Right forelimb (tissue), 1 donor: ENCODE measurements around the gene C22orf23.
"Not testable (repeated sequence)": the region's sequence is repeated elsewhere in the genome, so short reads cannot be mapped to it uniquely, and the experiment has no call there.

Experiments
- DNase-seq: peaks from one replicate; pipeline ENCODE4 v3.0.0-alpha.2; 2018

C22orf23 gene

DNA sequence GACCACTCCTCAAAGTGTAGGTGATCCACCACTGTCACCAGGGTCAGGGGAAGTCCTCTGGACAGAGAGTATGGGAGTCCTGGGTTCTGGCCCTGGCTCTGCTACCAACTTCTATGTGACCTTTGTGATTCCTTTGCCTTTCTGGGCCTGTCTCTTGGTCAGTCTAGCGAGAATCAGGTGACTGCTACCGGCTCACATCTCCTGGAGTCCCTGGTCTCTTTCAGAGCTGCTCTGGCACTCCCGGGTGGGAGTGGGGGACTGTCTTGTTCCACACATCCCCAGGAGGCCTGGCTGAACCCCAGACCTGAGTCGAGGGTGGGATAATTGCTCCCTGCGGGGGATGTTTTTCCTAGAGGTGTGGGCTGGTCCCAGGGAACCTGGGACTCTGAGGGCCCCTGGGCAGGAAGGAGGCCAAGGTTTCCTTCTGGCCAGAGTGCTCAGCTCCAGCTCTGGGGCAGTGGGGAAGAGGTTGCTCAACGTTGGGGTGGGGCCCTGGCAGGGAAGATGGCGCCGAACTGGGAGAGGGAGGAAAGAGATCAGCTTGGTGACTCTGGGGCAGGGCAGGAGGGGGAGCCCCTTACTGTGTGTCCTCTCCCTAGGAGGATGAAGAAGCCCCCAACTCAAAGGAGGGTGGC, 28.9 kb upstream of the C22orf23 start:
- DNase-seq = no peak

DNA sequence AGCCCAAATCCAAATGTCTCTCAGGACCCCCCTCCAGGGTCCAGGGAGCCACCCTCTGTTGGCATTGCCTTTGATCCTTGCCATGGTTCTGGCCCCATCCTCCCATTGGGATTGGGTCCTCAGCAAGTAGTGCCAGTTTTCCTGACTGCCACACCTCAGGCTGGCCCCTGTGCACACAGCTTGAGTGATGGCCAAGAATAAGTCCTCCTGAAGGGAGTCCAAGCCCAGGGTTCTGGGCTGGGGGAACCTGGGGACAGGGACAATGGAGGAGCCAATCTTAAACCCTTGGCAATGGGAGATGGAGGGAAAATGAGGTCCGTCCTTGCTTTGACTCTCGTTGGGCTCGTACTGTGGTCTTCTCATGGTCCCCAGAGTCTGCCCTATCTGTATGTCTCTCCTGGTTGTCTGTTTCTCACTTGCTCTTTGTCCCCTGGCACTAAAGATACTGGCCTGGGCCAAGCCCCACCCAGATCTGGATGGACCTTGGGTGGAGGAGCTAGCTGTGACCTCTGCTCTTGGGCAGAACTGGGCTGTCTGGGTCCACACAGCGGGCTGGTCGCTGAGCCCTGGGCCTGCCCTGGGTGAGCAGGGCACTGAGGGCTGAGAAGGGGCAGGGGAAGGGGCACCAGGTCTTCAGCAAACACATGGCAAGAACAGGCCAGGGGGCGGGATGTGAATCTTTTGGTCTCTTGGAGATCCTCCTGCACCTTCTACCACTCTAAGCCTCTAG, 28.0 kb upstream of the C22orf23 start:
- DNase-seq = no peak

DNA sequence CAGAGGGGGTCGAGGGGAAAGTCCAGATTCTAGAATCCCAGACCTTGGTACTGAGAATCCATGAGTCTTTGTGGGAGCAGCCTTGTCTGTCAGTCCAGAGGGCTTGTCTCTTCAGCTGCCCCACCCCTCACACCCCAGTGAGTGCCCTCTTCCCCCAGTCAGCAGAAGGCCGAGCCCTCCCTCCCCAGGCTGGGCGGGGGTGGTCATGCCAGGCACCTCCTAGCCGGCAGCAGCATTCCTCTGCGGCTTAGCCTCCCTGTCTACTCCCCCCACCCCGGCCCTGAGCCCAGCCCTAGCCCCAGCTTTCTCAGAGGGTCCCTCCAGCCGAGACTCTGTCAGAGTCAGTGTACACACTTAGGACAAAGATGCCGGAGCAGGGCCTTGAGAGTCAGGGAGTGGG, 26.4 kb upstream of the C22orf23 start:
- DNase-seq = no peak

DNA sequence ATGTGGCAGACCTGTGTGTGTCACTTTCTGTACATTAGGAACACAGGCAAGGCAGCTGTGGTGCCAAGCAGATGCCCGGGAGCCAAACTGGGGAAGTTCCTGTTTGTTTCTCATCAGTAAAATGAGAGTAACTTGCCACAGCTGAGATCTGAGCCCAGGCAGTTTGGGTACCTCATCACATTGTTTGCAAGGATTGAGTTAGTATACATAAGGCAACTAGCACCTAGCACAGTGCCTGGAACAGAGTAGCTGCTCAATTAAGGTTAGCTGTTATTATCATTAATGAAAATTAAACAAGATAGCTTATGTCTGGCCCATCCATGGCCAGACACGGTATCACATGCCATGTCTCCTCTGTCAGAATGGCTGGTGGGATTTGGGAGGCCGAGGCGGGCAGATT, 23.1 kb upstream of the C22orf23 start:
- DNase-seq = no peak

DNA sequence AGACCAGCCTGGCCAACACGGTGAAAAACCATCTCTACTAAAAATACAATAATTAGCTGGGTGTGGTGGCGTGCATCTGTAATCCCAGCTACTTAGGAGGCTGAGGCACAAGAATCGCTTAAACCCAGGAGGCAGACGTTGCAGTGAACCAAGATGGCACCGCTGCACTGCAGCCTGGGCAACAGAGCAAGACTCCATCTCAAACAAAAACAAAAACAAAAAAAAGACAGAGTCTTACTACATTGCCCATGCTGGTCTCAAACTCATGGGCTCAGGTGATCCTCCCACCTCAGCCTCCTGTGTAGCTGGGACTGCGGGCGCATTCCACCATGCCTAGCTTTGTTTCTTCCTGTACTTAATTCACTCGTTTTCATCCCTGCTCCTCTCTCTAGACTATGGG, 22.6 kb upstream of the C22orf23 start:
- not testable (repeated sequence) for DNase-seq

GRCh38 chr22:37975153-37975552, 21.8 kb upstream of the C22orf23 start:
- no peak for DNase-seq

GRCh38 chr22:37973271-37974170, 20.1 kb upstream of the C22orf23 start:
- no peak for DNase-seq

DNA sequence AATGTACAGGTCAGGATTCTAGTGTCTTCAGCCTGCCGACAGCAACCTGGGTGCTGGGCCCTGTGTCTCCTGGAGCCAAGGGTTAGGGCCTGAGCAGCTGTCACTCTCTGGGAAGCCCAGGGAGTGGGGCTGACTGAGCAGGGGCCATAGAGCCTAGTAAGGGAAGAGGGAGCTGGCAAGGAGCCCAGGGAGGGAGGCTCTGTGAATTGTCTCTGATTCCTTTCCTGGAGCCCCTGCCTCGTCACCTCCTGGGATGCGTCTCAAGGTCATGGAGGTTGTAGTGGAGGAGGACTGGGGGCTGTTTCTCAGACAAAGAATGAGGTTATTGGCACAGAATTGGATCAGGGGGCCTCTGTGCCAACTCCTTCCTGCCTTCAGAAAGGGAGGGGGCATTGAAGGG, 19.1 kb upstream of the C22orf23 start:
- DNase-seq = no peak

- DNase-seq = no peak
Measured at GRCh38 chr22:37971475-37972434, 18.4 kb upstream of the C22orf23 start.

DNA sequence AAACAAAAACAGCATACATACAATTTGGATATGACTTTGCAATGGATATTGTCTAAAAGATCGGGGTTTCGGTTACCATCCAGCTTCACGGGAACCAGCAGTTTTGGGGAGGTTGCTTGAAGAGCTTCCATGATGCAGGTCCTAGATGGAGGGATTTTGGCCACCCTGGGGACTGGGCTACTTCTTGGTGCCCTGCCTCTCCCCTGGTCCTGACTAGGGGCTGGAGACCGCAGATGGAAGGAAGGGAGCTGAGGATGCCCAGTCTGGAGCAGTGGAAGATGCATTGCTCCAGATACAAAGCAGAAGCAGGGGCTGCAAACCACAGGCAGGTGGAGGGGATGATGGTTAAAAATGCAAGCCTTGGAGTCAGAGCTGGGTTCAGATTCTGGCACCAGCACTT, 17.5 kb upstream of the C22orf23 start:
- no peak for DNase-seq

- no peak for DNase-seq
Measured at GRCh38 chr22:37968452-37969251, 15.3 kb upstream of the C22orf23 start.

DNA sequence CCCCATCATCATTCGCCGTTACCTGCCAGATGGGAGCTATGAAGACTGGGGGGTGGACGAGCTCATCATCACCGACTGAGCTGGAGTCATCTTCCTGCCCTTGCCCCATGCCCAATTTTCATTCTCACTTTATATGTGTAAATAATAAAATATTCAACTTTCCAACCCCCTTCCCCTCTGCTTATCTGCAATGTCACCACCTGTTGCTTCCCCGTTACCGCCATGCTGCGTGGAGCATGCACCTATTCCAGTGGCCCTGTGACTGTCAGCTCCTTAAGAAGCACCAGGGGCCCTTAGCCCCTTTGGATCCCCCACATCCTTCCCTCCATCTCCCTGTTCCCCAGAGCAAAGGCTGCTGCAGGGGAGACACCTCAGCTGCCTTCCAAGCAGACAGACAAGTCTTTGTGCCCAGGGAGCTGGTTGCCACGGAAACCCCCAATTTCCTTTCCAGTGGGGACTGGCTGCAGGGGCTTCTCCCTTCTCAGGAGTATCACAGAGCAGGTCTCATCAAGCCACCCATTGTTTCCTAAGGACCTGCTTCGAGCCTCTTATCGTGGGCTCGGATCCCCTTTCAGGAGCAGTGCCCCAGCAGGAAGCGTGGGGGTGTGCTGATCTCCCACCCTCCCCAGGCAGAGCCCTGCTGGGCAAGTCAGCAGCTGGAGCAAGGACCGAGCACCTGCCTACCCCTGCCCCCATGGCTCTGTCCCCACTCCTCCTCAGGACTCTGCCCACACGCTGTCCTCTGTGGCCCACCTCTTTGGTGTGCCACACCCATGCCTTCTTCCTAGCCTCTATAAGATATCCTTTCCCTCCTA, 14.4 kb upstream of the C22orf23 start:
- no peak for DNase-seq

DNA sequence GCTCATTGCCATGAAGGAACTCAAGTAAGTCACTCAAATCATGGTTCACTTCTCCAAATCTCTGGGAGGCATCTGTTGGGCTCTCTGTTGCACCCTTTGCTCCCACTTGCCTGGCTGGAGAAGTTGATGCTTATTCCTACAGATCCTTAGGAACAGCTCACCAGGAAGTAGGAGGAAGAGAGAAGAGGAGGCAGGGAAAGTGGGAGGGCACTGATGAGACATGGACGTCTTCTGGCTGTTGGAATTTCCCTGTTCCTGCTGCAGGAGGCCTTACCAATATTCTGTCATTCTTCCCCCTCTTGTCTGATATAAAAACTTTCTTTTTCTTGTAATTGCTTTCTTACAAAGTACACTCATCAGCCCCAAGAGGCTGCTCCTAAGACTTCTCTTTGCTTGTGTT, 13.7 kb upstream of the C22orf23 start:
- DNase-seq = no peak

- no peak for DNase-seq
Measured at GRCh38 chr22:37965940-37966664, 12.7 kb upstream of the C22orf23 start.

- no peak for DNase-seq
Measured at GRCh38 chr22:37961062-37961461, 7.7 kb upstream of the C22orf23 start.

- no peak for DNase-seq
Measured at GRCh38 chr22:37959231-37959825, 5.9 kb upstream of the C22orf23 start.

DNA sequence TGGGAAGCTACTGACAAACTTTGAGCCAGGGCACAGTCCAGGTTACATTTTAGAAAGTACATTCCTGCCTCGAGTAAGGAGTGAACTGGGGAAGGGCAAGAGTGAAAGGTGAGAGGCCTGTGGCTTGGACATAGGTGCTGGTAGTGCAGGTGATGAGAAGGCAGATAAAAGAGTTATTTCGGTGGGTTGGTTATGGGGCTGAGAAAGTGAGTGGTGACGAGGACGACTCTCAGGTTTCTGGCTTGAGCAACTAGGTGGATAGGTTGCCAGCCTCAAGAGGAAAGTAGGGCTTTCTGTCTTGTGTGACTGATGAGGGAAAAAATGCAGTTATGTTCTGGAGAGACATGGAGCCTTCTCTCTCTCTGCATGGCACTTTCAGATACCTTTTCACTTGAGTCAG, 3.8 kb upstream of the C22orf23 start:
- no peak for DNase-seq

- DNase-seq = not testable (repeated sequence)
Measured at GRCh38 chr22:37955825-37956397, 2.5 kb upstream of the C22orf23 start.

- DNase-seq = no peak
Measured at GRCh38 chr22:37954686-37955085, 1.3 kb upstream of the C22orf23 start.
